DND-41 (cell line): ENCODE results near the gene CPNE5.

Experiments
- CTCF ChIP-seq: IDR thresholded peaks from 2 replicates; pipeline ENCODE4 v1.5.1; 2012; ENCODE audit warnings: borderline replicate concordance, low read length, moderate library complexity, mild to moderate bottlenecking; ENCODE audit not compliant: poor library complexity, severe bottlenecking; ENCODE audit errors: extremely low read depth
- EZH2 ChIP-seq: IDR thresholded peaks from 3 replicates; pipeline ENCODE4 v1.6.1; 2012; ENCODE audit warnings: borderline replicate concordance, low read depth, mild to moderate bottlenecking, moderate library complexity, low read length, inconsistent platforms; ENCODE audit not compliant: severe bottlenecking

- TF ChIP-seq EZH2: no peak
- no peak for TF ChIP-seq CTCF
Measured at GRCh38 chr6:36734486-36735060, 104.7 kb downstream of the CPNE5 start.
